Vagina (tissue), 2 donors: ENCODE results near the gene TRAPPC2L. TPM values are rescaled to one million over a fixed set of nuclear protein-coding genes. Genes with fewer than 3 reads are reported as not detected.

Experiments used
- DNase-seq, 2 donors: peaks; one replicate each; pipeline ENCODE4 v3.0.0-alpha.2; 2017; ENCODE audit errors: extremely low spot score in 2 of 2
- H3K27ac ChIP-seq: fragments of 200-600 bp; sonication (generic); one replicate; pipeline ENCODE4 v1.5.1; 2019
- H3K27me3 ChIP-seq: fragments of 200-600 bp; sonication (generic); one replicate; pipeline ENCODE4 v1.5.1; 2019
- H3K36me3 ChIP-seq, 2 donors: fragments of 200-600 bp; sonication (generic); one replicate each; pipeline ENCODE4 v1.5.1; 2017 to 2019
- H3K4me1 ChIP-seq: fragments of 200-600 bp; sonication (generic); one replicate; pipeline ENCODE4 v1.5.1; 2019
- H3K4me3 ChIP-seq, 2 donors: fragments of 200-600 bp; sonication (generic); 1 replicate in 1 of 2; 2 replicates in 1 of 2; pipeline ENCODE4 v1.5.1; 2016 to 2019
- H3K9me3 ChIP-seq: fragments of 200-600 bp; sonication (generic); one replicate; pipeline ENCODE4 v1.5.1; 2019
- POLR2A ChIP-seq, 2 donors: fragments of 450-650 bp; IDR thresholded peaks; one replicate each; pipeline ENCODE4 v1.6.1; 2017; ENCODE audit warnings: antibody characterized with exemption in 2 of 2, mild to moderate bottlenecking in 2 of 2, moderate library complexity in 2 of 2
- POLR2AphosphoS5 ChIP-seq, 2 donors: sonication (generic); formaldehyde crosslinking; IDR thresholded peaks; one replicate each; pipeline ENCODE4 v1.9.0; 2017; ENCODE audit warnings: antibody characterized with exemption in 2 of 2, mild to moderate bottlenecking in 2 of 2, low read depth in 1 of 2; ENCODE audit not compliant: insufficient read depth in 1 of 2
- intact Hi-C: fragments of 100-400 bp; cut with DNase I; formaldehyde crosslinking; loops from one replicate; pipeline ENCODE4 v1.15.1; 2023
- total RNA-seq: library from RNA; depleted of rRNA; stranded (reverse); fragments of >200 nt; gene quantifications from one replicate; pipeline ENCODE4 v1.2.3, GENCODE V29; 2016
- TF ChIP-seq, protein P1 (sequence below), 3 experiments: fragments of 450-650 bp in 2 of 3; fragments of 200-600 bp in 1 of 3; sonication (generic) in 1 of 3; IDR thresholded peaks; one replicate each; pipeline ENCODE4 v1.5.1; 2017 to 2019; ENCODE audit warnings: antibody characterized with exemption in 3 of 3, mild to moderate bottlenecking in 2 of 3, moderate library complexity in 2 of 3

Gene TRAPPC2L
- total RNA-seq, 1 donor from 2014 or later: 50.8 TPM

DNA sequence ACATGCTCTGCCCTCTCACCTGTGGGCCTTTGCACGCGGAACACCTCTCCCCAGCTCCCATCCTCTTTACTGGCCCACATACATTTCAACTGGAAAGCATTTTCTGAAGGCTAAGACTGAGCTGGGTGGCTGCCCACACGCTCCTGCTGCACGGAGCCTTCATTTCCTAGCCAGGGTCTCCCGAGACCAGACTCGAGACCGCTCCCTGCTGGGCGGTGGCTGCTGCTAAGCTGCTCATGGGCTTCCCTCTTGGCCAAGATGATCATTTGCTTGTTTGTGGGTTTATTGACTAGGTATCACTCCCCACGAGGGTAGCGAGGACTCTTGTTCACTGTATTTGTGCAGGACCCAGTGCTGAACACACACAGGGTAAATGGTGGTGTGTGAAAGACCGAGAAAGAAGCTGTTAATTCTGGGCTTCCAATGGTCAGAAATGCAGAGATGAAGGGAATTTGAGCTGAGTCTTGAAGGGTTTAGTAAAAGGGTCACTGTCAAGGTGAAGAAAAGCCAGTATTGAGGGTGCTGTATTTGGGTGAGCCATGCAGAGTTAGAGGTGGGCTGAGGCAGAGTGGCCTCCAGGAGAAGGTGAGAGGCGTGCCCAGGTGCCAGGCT, 907 bp downstream of the TRAPPC2L start:
- Histone ChIP-seq H3K9me3 (no peaks in the 10 kb centered on the region), H3K27me3 (no peaks in the 10 kb centered on the region), H3K27ac (peak overlapping the region; percentile 84), H3K4me1 (peaks cover 45% of the 10 kb centered on the region), H3K36me3 (peaks cover 0 to 36% of the 10 kb centered on the region in 2 donors), H3K4me3 (peak overlapping the region; percentile 99)
- no peak for DNase-seq
- intact Hi-C loops: loop anchor here (1.0 kb wide), 1 partner anchor 74 kb away; no protein-coding TSS in a partner anchor
- TF ChIP-seq, protein P1, sequence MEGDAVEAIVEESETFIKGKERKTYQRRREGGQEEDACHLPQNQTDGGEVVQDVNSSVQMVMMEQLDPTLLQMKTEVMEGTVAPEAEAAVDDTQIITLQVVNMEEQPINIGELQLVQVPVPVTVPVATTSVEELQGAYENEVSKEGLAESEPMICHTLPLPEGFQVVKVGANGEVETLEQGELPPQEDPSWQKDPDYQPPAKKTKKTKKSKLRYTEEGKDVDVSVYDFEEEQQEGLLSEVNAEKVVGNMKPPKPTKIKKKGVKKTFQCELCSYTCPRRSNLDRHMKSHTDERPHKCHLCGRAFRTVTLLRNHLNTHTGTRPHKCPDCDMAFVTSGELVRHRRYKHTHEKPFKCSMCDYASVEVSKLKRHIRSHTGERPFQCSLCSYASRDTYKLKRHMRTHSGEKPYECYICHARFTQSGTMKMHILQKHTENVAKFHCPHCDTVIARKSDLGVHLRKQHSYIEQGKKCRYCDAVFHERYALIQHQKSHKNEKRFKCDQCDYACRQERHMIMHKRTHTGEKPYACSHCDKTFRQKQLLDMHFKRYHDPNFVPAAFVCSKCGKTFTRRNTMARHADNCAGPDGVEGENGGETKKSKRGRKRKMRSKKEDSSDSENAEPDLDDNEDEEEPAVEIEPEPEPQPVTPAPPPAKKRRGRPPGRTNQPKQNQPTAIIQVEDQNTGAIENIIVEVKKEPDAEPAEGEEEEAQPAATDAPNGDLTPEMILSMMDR (IDR thresholded peaks at IDR 0.05): peak in 2 of 3 experiments; percentile 33 to 44
- TF ChIP-seq POLR2AphosphoS5 (IDR thresholded peaks at IDR 0.05; ENCODE audit: insufficient read depth in 1 of 2, low read depth in 1 of 2): no peak

GRCh38 chr16:88859381-88860091, 2.6 kb downstream of the TRAPPC2L start:
- TF ChIP-seq, protein P1 (IDR thresholded peaks at IDR 0.05): no peak
- TF ChIP-seq POLR2AphosphoS5 (IDR thresholded peaks at IDR 0.05; ENCODE audit: insufficient read depth in 1 of 2, low read depth in 1 of 2): no peak
- TF ChIP-seq POLR2A (IDR thresholded peaks at IDR 0.05): no peak
- Histone ChIP-seq H3K4me1 (peaks cover 40% of the 10 kb centered on the region), H3K4me3 (no peak overlapping the region), H3K27me3 (no peaks in the 10 kb centered on the region), H3K9me3 (no peaks in the 10 kb centered on the region), H3K36me3 (peaks cover 0 to 36% of the 10 kb centered on the region in 2 donors), H3K27ac (no peak overlapping the region)
- intact Hi-C loops: no loop called here
- DNase-seq: no peak

DNA sequence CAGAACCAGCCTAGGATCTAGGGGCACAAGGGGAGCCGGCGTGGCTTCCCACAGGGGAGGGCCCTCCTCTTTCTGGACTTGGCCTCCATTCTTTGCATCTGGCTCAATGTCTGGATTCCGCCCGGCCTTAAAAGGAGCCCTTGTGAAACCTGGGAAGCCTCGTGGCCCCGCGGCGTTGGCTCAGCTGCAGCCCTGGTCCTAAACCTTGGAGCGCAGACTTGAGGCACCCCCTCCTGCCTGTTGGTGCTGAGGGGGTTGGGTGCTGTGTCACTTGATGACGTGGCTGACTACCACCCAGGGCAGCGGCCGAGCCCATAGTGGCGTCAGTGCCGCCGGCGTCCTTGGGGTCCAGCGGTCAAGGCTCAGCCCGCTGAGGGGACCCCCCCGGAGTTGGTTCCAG, 4.4 kb downstream of the TRAPPC2L start:
- Histone ChIP-seq H3K36me3 (peaks cover 0 to 36% of the 10 kb centered on the region in 2 donors), H3K27me3 (no peaks in the 10 kb centered on the region), H3K9me3 (no peaks in the 10 kb centered on the region), H3K27ac (no peak overlapping the region), H3K4me3 (no peak overlapping the region), H3K4me1 (peaks cover 22% of the 10 kb centered on the region)
- TF ChIP-seq POLR2A (IDR thresholded peaks at IDR 0.05) (no peak), POLR2AphosphoS5 (IDR thresholded peaks at IDR 0.05; ENCODE audit: insufficient read depth in 1 of 2, low read depth in 1 of 2) (no peak)
- TF ChIP-seq, protein P1 (IDR thresholded peaks at IDR 0.05): no peak
- no peak for DNase-seq
- intact Hi-C loops: no loop called here

DNA sequence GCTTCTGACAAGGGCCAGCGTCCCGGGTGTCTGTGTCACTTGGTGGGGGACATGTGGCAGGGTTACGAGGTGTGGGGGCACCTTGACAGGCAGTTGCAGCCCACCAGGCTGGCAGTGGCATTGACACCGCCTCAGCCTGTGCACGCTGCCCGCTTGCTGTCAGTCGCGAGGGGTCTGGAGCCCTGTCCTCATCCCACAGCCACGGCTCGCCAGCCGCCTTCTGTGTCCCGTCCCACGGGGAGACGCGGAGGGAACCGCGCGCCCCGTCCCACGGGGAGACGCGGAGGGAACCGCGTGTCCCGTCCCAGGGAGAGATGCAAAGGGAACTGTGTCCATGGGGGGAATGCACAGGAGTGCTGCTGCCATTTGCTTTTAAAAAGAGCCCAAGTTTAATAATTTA, 6.0 kb downstream of the TRAPPC2L start:
- Histone ChIP-seq H3K27ac (no peak overlapping the region), H3K36me3 (peaks cover 0 to 36% of the 10 kb centered on the region in 2 donors), H3K27me3 (no peaks in the 10 kb centered on the region), H3K4me3 (no peak overlapping the region), H3K9me3 (no peaks in the 10 kb centered on the region), H3K4me1 (peaks cover 16% of the 10 kb centered on the region)
- intact Hi-C loops: no loop called here
- no peak for TF ChIP-seq POLR2AphosphoS5 (IDR thresholded peaks at IDR 0.05; ENCODE audit: insufficient read depth in 1 of 2, low read depth in 1 of 2)
- TF ChIP-seq POLR2A (IDR thresholded peaks at IDR 0.05): no peak
- TF ChIP-seq, protein P1 (IDR thresholded peaks at IDR 0.05): no peak
- no peak for DNase-seq

DNA sequence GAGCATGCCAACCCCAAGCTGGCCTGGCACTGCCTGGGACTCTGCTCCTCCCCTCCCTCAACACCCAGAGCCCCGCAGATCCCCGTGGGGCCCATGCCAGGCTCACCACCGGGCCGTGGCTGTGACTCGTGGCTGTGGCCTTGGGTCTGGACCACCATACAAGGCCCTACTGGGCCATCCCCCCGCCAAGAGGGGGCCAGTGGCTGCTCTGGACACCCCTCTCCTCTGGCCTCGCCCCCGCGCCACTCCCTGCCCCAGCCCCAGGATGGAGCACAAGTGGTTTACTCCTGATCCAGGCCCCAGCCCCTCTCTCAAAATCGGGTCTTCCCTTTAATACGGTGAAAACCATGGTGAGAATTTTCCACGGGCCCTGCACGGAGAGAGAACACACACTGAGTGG, 6.5 kb downstream of the TRAPPC2L start:
- Histone ChIP-seq H3K36me3 (peaks cover 0 to 36% of the 10 kb centered on the region in 2 donors), H3K4me3 (no peak overlapping the region), H3K27me3 (no peaks in the 10 kb centered on the region), H3K9me3 (no peaks in the 10 kb centered on the region), H3K4me1 (peaks cover 11% of the 10 kb centered on the region), H3K27ac (no peak overlapping the region)
- intact Hi-C loops: no loop called here
- TF ChIP-seq, protein P1 (IDR thresholded peaks at IDR 0.05): no peak
- TF ChIP-seq POLR2A (IDR thresholded peaks at IDR 0.05) (no peak), POLR2AphosphoS5 (IDR thresholded peaks at IDR 0.05; ENCODE audit: insufficient read depth in 1 of 2, low read depth in 1 of 2) (no peak)
- DNase-seq: no peak
